ENCODE measurements around the gene CLEC16A.

Gene CLEC16A

DNA sequence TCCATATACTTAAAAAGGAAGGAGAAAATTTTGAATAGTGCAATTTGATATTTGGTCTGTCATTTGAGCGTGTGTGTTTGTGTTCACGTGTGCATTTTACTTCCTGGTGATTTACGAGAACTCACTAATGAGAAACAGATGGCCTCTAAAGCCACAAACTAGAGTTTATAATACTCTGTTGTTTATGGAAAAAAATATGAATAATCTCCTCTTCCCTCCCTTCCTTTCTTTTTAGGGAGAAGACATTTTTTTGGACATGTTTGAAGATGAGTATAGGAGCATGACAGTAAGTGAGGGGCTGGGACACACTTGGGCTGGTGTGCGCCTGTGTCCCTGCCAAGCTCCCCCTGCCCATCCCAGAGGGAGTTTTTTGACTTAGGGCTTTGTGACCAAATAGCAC, 102.7 kb downstream of the CLEC16A start:
- peak; percentile 92 for DNase-seq

DNA sequence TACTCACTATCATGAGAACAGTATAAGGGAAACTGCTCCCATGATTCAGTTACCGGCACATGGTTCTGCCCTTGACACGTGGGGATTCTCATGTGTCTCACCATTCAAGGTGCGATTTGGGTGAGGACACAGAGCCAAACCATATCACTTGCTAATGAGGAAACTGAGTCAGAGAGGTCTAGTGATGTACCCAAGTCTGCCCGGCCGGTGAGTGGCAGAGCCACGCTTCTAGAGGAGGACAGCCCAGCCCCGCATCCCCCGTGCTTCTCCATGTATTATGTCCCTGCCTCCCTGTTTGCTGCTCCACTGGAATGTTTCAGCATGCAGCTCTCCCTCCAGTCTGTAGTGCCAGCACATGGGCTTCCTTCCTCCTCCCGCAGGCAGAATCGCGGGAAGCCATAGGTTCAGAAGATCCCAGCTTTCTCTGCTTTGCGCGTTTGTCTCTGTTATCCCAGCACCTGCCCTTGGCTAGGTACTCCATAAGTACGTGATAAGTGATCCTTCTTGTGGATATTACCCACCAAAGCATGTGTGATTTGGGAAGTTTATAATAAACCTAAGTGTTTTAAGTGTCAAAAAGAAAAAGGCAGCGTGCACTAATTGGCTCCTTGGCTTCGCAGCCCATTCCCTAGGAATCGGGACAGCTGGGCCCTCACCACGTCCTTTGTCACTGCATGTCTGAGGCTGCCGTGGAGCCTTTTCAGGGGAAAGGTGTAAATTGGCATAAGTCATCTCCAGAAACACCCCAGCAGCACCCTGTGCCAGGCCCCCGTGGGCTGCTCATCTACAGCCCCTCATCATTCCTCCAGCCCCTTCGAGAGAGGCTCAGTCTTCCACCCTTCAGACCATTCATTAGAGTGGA, 103.8 kb downstream of the CLEC16A start:
- no peak for DNase-seq

DNA sequence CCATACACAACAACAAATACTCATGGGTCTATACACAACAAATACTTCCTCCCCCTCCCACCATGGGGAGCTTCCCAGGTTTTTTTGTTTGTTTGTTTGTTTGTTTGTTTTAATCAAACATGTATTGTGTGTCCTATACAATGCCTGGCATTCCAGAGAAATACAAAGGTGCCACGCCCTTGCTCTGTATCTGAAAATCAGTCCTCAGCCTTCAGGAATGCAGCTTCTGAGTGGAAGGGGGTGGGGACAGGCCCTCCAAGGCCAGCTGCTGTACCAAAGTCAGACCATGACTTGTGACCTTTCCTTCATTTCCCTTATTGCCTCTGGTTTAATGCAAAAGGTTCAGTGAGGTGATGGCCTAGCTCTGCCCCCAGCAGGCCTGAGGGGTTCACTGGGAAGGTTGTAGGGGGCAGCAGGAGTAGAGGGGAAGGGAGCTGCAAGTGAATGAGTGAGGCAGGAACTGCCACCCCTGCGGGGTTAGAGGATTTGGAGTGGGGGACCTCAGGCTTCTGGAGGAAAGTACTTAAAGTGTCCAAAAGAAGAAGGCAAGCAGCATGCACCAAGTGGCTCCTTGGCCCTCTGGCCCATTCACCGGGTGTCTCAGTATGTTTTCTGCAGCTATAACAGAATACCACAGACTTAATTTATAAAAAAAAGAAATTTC, 105.2 kb downstream of the CLEC16A start:
- DNase-seq = peak; percentile 54

DNA sequence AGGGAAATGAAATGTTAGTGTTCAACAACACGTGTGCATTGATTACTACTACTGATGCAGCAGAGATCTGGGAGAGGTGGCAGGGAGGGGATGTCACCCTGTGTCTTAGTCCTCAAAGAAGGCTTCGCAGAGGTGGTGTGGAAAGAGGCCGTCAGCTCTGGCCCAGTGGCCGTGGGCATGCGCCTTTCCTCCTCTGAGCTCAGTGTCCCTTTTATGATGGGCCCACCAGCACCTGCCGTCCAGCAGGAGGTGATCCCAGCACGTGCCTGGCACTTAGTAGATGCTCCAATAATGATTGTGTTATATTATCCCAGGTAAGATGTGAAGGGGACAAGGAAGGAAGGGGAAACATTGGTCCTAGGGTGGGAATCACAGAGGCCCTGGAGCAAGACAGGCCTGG, 106.2 kb downstream of the CLEC16A start:
- DNase-seq = no peak

DNA sequence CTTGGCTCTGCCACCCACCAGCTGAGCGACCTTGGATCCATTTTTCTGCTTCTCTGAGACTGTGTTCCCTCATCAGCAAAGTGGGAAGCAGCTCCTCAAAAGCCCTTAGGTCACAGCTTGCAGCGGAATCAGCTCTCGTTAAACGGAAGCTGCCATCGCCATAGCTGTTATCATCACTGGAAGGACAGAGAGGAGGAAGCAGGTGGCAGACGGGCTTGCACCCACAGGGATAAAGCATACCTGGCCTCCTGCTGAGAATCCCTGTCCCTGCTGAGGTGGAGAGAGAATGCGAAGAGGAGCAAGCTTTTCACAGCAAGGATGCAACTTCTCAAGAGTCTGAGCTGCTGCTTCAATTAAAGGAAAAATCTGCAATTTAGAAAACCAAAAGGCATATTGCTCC, 106.6 kb downstream of the CLEC16A start:
- no peak for DNase-seq

DNA sequence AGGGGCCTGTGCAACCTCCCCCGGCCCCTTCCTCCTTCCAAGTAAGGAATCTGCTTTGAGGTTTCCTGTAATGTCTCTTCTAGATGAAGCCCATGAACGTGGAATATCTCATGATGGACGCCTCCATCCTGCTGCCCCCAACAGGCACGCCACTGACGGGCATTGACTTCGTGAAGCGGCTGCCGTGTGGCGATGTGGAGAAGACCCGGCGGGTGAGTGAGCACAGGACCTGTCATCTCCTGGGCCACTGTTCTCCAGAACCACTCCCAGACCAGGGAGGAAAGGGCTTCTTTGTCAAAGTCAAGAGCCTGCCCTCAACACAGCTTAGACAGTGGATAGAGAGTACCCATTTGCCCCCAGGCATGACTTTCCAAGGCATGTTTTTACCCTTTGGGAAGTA, 107.1 kb downstream of the CLEC16A start:
- DNase-seq = no peak

- DNase-seq = no peak
These were observed 107.8 kb downstream of the CLEC16A start for GRCh38 chr16:11051879-11052808.

DNA sequence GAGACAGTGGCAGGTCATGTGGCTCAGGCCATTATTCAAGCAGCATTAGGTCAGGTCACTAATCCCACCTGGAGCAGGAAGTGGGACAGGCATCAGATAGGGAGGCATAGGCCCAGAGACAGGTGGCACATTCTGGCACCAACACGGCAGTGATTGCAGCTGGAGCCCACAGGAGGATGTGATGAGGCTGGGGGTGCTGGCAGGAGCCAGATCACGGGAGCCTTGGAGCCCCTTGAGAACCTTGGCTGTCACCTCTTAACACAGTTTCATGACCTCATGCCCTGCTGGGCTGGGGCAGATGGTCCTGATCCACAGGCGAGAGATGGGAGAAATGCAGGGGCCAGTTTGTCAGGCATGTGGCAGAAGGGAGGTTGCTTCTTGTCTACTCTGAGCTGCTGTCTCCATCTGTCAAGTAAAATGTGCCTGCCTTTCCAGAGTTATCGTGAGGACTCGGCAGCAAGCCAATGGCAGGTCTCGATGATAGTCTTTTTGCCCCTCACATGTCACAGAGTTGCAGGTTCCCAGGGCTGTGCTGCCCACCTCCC, 109.6 kb downstream of the CLEC16A start:
- DNase-seq = no peak

DNA sequence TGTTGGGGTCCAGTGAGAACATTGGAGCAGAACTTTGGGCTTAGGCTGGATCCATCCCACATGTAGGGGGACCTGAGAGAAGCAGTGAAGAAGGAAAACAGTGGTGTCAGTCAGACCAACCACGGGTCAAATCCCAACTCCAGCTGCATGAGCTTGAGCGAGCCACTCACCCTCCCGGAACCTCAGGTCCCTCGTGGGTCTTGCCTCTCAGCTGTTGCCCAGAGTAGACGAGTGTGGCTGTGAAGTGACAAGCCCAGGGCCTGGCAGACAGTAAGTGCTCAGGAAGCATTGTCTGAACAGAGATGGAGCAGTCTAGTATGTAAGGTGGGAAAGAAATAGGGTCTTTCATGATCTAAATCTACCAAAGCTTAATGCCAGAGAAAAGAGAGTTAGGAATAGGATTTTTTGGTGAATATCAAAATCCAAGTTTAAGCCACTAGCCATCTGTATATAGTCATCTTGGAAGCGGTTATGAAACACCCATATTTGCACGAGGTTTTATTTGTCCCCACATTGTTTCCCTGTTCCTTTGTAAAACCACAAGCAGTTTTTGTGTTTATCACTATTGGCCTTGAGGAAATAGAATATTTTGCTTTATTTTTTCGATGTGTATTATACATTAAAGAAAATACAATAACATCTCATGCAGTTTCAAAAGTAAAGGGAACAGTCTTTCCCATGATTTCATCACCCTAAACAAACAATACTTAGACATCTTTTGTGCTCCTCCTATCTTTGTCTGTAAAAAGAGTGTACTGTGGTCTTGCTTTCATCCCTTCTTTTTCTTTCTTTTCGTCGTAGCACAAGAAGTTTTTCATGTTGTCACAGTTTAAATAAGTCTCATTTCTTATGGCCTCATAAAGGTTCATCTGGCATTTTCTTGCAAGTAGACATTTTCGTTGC, 112.0 kb downstream of the CLEC16A start:
- no peak for DNase-seq

- DNase-seq = no peak
These were observed 112.8 kb downstream of the CLEC16A start for GRCh38 chr16:11056993-11057649.

DNA sequence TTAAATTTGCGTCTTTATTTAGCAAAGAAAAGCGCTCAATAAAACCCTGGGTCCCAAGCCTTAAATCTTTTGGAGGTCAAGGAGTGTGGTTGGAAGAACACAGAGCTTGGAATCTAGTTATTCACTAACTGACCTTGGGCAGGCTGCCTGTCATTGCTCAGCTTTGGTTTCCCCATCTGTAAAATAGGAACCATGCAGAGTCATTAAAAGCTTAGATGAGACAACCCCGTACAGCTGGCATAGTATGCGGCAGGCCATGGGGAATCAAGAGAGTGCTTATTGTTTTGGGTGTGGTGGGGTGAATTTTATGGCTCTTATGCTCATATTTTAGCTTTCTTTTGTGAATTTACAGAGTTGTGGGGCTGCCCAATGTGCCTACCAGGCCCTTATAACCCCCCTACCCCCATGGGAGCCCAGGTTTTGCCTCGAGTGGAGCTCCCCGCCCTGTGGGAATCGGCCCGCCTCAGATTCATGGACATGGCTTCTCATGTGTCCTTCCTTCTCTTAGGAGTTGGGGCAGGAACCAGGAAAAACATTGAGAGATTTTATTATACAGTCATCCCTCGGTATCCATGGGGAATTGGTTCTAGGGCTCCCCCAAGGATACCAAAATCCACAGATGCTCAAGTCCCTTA, 113.5 kb downstream of the CLEC16A start:
- no peak for DNase-seq

- DNase-seq = no peak
These were observed 114.5 kb downstream of the CLEC16A start for GRCh38 chr16:11058832-11059231.

DNA sequence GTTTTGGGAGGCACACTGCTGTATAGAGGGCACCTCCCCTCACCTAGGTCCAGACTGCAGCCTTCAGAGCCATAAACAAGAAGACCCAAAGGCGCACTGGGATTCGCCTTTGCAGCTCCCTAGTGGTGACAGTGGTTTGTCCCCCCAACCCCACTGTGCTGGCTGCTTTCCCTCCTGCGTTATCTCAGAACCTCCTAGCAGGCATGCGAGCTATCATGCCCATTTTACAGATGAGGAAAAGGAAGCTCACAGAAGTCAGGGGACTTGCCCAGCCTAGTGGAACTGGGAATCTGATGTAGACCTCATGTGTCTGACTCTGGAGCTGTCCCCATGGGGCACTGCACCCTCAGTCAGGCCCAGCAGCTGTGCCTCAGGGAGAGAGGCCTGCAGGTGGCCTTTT, 115.2 kb downstream of the CLEC16A start:
- no peak for DNase-seq

DNA sequence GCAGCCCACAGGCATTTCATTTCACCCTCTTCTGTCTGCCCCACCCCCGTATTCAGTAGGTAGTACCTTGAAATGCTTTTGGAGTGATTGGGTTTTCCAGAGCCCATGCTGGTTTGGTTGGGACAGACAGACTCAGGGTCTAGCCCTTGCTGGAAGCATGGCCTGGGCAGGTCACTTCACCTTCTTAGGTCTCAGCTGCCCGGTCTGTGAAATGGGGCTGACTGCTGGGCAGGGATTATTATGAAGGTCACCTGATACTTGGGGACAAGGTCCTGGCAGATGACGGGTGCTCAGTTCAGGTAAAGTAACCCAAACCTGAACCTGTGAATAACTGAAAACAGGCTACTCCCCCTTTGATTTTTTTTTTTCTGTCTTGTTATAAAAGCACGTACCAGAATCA, 116.0 kb downstream of the CLEC16A start:
- no peak for DNase-seq

GRCh38 chr16:11060842-11061241, 116.5 kb downstream of the CLEC16A start:
- no peak for DNase-seq

DNA sequence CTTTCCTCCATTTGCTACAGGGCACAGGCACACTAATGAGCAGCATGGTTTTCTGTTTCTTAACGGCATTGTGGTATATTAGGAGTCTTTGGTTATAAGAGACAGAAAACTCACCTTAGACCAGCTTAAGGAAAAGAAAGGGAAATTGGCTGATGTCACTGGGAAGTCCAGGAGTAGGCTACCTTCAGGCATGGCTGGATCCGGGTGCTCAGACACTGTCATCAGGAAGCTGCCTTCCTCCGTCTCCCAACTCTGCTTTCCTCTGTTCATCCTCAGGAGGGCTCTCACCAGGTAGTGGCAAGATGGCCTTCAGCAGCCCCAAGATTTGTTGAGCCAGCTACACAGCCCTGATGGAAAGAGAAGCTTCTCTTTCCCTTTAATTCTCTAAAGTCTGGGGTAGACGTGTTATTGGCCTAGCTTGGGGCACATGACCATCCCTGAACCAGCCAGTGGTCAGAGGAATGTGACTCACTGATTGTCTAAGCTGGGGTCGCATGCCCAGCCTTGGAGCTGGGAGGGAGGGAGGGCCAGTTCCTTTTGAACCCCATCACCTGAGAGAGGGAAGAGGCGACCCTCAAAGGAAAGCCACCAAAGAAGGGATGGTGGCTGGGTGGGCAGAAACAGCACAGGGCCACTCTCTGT, 117.4 kb downstream of the CLEC16A start:
- no peak for DNase-seq

- no peak for DNase-seq
These were observed 119.3 kb downstream of the CLEC16A start for GRCh38 chr16:11063448-11064201.

GRCh38 chr16:11064202-11064540, 119.8 kb downstream of the CLEC16A start:
- DNase-seq = no peak

GRCh38 chr16:11064851-11065250, 120.5 kb downstream of the CLEC16A start:
- DNase-seq = peak; percentile 24
